HUES6 (cell line): ENCODE data around the gene HSPB3.

Experiments
- H3K27ac ChIP-seq: 2 replicates; pipeline ENCODE4 v1.7.0; 2013; ENCODE audit warnings: low read depth, mild to moderate bottlenecking, low read length, inconsistent platforms
- H3K27me3 ChIP-seq: 2 replicates; pipeline ENCODE4 v1.6.1; 2013; ENCODE audit warnings: low read length; ENCODE audit not compliant: control insufficient read depth, insufficient read depth
- H3K36me3 ChIP-seq: 2 replicates; pipeline ENCODE4 v1.6.1; 2013; ENCODE audit warnings: low read length; ENCODE audit not compliant: control insufficient read depth, insufficient read depth
- H3K4me1 ChIP-seq: 2 replicates; pipeline ENCODE4 v1.6.1; 2013; ENCODE audit warnings: low read length; ENCODE audit not compliant: control insufficient read depth, insufficient read depth
- H3K4me3 ChIP-seq: 2 replicates; pipeline ENCODE4 v1.5.1; 2013; ENCODE audit warnings: low read depth, low read length
- H3K9ac ChIP-seq: one replicate; pipeline ENCODE4 v1.6.1; 2013; ENCODE audit warnings: mild to moderate bottlenecking, low read length
- H3K9me3 ChIP-seq: 2 replicates; pipeline ENCODE4 v1.6.1; 2013; ENCODE audit warnings: low read depth, low read length; ENCODE audit not compliant: control insufficient read depth, insufficient read depth

Gene HSPB3

DNA sequence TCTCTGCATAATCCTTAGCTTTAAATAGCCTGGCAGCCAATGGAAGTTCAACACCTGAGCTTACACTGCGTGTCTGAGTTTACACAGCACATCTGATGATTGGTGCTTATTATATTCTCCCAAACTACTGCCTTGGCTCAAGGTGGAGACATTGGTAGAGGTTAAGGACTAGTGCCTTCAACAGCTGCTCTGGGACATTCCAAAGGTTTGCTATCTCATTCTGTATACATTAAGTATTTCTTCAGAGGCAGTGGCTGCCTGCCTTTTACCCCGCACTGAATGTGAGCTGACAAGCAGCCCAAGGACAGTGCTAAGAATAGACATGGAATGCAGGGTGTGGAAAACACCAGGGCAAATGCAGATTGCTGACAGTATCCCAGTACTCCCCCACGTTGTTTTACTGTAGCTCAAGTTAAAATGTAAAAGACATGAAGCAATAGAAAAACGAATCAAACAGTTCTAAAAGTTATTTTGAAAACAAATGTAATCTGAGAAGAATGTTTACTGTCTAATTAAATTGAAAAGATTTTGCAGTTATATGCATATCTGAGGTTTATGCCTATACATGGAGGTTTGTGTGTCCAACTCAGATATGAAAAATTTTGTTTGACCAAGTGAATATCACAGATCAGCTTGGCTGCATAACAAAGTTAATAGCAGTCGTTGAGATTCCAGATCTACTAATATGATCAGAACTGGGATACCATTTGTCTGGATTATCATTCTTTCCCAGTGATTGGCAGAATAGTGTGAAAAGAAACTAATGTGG is 1.8 kb downstream of the HSPB3 start:
- no peak overlapping the region for H3K4me3 ChIP-seq
- H3K27me3 ChIP-seq = no peaks in the 10 kb centered on the region
- peaks cover 9% of the 10 kb centered on the region; the same call in 1 of the 2 replicates for H3K4me1 ChIP-seq
- peaks cover 12% of the 10 kb centered on the region; the same call in 1 of the 2 replicates for H3K9me3 ChIP-seq
- H3K36me3 ChIP-seq = no peaks in the 10 kb centered on the region
- H3K27ac ChIP-seq = no peak overlapping the region
- H3K9ac ChIP-seq = no peak overlapping the region

DNA sequence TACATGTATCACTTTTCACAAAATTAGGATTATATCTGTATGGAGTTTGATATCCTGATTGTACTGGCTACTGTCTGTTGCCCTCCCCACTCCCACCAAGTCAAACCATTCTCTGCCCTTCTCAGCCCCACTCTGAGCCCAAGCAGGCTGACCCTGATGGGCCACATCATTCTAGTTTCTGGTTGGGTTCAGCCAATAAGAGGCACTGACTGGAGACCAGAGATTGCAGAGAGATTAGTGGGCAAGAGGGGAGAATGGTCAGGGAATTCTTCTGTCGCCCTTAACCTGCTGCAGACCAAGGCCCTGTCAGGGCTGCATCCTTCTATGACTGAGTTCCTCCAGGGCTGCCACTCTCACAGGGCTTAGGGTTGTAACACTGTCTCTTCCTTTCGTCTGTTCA is 2.7 kb downstream of the HSPB3 start:
- Histone ChIP-seq H3K9ac (no peak overlapping the region), H3K4me1 (peaks cover 9% of the 10 kb centered on the region; the same call in 1 of the 2 replicates), H3K27ac (no peak overlapping the region), H3K9me3 (peaks cover 17% of the 10 kb centered on the region; the same call in 1 of the 2 replicates), H3K4me3 (no peak overlapping the region), H3K36me3 (no peaks in the 10 kb centered on the region), H3K27me3 (no peaks in the 10 kb centered on the region)

DNA sequence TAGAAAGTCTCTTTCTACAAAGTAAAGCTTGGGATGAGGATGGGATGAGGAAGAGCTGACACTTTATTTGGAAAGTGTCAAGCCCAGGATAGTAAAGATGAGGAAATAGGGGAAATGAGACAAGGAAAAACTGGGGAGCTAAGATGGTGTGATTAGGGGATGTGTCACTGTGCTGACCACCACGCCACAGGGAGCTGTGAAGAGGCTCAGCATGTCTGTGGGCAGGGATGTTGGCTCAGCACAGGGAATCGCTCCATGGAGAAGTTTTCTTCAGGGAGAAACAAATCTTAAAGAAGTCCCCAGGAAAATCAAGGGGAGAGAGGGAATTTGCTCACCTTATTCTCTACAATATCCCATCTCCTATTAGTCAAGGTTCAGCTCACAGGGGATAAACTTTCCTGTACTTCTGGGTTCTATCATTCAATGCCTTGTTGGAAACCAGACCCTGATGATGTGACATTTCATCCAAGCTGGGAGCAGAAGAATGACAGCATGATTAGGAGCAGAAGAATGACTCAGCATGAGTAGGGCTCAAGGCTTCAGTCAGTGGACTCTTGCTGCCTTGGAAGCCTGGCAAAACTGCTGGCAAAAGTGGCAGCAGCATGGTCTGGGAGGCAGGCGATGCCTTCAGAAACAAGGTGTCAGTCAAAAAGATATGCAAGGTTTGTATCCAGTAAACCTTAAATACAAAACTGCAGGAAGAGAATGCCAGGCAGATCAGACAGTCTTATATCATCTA is 4.9 kb downstream of the HSPB3 start:
- Histone ChIP-seq H3K9me3 (peaks cover 17% of the 10 kb centered on the region; the same call in 1 of the 2 replicates), H3K9ac (no peak overlapping the region), H3K27ac (no peak overlapping the region), H3K4me1 (peaks cover 9% of the 10 kb centered on the region; the same call in 1 of the 2 replicates), H3K4me3 (no peak overlapping the region), H3K27me3 (no peaks in the 10 kb centered on the region), H3K36me3 (no peaks in the 10 kb centered on the region)

DNA sequence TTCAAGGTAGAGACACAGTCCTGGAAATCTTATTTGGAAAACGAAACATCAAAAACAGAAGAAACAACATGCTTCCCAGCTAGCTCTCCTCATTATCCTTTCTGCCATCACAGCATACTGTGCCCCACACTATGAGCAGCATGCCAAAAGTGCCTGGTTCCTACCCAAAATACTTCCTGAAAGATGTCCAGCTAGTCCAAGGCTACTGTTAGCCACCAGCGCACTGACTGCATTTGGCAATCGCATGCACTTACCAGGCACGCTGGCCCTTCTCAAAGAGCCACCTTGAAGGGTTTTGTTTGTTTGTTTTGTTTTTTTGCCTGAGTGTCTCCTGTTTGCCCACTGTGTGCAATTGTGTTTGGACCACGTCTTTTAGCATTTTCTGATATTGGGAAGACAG is 6.8 kb downstream of the HSPB3 start:
- Histone ChIP-seq H3K27me3 (no peaks in the 10 kb centered on the region), H3K9ac (no peak overlapping the region), H3K4me3 (no peak overlapping the region), H3K4me1 (peaks cover 4% of the 10 kb centered on the region; the same call in 1 of the 2 replicates), H3K9me3 (peaks cover 17% of the 10 kb centered on the region; the same call in 1 of the 2 replicates), H3K27ac (no peak overlapping the region), H3K36me3 (no peaks in the 10 kb centered on the region)

DNA sequence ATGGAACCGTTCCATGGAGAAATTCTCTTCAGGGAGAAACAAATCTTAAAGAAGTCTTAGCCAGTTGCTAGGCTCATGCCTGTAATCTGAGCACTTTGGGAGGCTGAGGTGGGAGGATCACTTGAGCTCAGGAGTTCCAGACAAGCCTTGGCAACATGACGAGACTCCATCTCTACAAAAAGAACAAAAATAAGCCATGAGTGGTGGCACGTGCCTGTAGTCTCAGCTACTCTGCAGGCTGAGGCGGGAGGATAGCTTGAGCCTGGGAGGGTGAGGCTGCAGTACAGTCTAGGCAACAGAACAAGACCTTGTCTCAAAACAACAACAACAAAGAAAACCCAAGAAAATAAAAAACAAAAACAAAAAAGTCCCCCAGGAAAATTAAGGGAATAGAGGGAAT is 8.2 kb downstream of the HSPB3 start:
- no peaks in the 10 kb centered on the region for H3K36me3 ChIP-seq
- no peaks in the 10 kb centered on the region for H3K4me1 ChIP-seq
- no peaks in the 10 kb centered on the region for H3K27me3 ChIP-seq
- H3K9ac ChIP-seq = no peak overlapping the region
- H3K9me3 ChIP-seq = peaks cover 15% of the 10 kb centered on the region; the same call in 1 of the 2 replicates
- H3K27ac ChIP-seq = no peak overlapping the region
- no peak overlapping the region for H3K4me3 ChIP-seq

DNA sequence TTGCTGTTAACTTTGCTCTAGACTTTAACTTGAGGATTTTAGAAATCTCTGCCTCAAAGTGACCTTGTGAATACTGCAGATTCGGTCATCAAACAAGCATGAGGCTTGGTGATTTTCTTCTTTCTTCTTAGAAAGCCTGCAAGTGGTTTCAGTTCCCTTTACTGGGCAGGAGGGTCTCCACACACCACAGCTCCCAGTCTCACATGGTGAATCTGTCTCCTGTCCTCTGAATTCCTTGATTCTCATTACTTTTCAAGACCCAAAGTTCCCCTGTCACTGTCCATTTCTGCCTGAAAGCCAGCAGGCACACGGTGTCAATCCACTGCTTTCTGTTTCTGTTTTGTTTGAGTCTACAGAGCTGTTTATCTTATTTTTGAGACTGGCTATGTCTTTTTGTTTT is 14.1 kb downstream of the HSPB3 start:
- H3K9me3 ChIP-seq = no peaks in the 10 kb centered on the region
- no peaks in the 10 kb centered on the region for H3K36me3 ChIP-seq
- no peak overlapping the region for H3K9ac ChIP-seq
- H3K27me3 ChIP-seq = no peaks in the 10 kb centered on the region
- H3K4me3 ChIP-seq = no peak overlapping the region
- no peaks in the 10 kb centered on the region for H3K4me1 ChIP-seq
- H3K27ac ChIP-seq = no peak overlapping the region

DNA sequence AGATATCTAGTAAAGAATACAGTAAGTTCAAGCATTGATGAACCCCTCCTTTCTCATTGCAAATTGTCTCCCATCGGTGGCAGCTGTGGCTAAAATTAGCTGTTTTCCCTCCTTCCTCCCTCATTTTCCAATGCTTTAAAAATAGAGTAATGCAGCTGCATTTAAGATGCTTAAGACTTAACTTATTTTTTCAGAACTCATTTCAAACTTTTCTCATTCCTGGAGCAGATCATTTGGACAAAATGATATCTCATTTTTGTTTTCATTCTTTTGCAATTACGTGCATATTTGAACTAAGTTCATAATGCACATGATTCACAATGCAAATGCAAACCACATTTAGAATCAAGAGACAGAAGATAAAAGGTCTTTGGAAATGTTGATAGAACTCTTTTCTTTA is 14.6 kb downstream of the HSPB3 start:
- Histone ChIP-seq H3K27ac (no peak overlapping the region), H3K4me1 (no peaks in the 10 kb centered on the region), H3K9me3 (no peaks in the 10 kb centered on the region), H3K27me3 (no peaks in the 10 kb centered on the region), H3K4me3 (no peak overlapping the region), H3K9ac (no peak overlapping the region), H3K36me3 (no peaks in the 10 kb centered on the region)

DNA sequence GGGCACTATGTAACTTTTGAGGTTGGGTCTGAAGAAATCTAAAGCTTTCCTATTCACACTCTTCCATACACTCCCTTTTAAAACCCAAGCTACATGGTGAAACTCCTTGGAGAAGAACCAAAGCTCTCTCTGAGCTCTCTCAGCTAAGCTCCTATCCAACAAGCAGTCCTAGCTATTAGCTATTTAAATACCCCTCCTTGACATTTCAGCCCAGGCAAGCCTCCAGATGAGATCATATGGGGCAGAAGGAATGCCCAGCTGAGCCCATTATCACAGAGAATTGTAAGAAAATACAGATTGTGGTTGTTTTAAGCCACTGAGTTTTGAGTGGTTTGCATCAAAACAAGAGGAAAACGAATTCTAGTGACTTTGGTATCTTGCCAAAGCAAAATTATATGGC is 15.2 kb downstream of the HSPB3 start:
- no peak overlapping the region for H3K9ac ChIP-seq
- H3K27ac ChIP-seq = no peak overlapping the region
- no peaks in the 10 kb centered on the region for H3K9me3 ChIP-seq
- H3K4me1 ChIP-seq = no peaks in the 10 kb centered on the region
- no peak overlapping the region for H3K4me3 ChIP-seq
- no peaks in the 10 kb centered on the region for H3K36me3 ChIP-seq
- H3K27me3 ChIP-seq = no peaks in the 10 kb centered on the region

DNA sequence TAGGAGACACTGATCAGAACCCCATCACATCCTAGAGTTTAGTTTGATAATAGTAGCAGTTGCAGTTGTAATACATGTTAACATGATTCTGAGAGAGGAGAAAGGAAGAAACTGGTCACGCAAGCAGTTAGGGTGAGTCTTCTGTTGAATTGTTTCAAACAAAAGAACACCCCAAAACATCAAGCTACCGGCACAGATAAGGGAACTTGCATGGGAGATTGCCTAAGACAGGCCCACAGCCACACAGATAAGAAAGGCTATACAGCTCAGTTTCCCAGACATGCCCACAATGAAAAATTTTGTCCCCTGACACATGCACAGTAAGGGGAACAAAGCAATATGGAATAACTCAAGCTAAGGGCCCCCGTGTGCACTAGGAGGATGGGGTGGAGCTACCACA is 15.9 kb downstream of the HSPB3 start:
- Histone ChIP-seq H3K9me3 (no peaks in the 10 kb centered on the region), H3K27me3 (no peaks in the 10 kb centered on the region), H3K4me3 (no peak overlapping the region), H3K36me3 (no peaks in the 10 kb centered on the region), H3K27ac (no peak overlapping the region), H3K9ac (no peak overlapping the region), H3K4me1 (no peaks in the 10 kb centered on the region)

DNA sequence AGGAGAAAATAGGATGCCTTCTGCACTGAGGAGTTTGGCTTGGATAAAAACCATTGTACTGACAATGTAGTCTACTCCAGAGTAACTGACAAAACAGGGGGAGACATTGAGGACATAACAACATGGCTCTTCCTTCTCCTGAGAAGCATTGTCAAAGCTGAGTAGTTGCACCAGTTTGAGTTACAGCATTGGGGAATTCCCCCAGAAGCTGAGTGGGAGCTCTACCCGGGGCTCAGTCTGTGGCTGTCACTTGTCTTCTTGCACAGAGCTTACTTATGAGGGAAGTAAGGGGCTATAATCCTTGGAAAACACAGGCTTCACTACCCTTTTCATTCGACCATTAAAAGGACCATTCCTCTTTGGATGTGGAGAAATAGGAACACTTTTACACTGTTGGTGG is 21.2 kb downstream of the HSPB3 start:
- Histone ChIP-seq H3K9me3 (no peaks in the 10 kb centered on the region), H3K36me3 (no peaks in the 10 kb centered on the region), H3K9ac (no peak overlapping the region), H3K27me3 (no peaks in the 10 kb centered on the region), H3K4me1 (no peaks in the 10 kb centered on the region), H3K4me3 (no peak overlapping the region), H3K27ac (no peak overlapping the region)

DNA sequence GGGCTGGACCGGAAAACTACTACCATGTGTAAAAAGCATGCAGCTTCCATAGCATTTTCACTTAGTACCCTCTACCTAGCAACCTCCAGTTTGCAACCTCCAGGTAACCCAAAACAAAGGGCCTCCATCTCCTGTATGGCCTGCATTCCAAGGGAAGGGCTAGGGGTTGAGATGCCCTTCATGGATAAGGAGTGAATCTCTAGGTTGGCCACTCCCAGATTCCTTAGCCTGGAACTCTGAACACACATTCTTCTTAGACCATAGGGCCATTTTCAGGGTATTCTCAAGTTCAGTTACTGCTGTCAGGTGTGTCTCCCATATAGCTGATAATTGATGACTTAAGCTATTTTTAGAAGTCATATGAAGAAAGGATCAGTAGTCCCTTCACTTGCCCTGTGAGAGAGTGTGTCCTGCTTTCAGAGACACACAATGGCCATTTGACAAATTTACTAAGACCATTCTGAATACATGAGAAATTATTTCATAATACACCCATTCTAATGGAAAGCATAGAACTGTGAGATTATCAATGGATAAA is 22.5 kb downstream of the HSPB3 start:
- H3K4me3 ChIP-seq = no peak overlapping the region
- H3K4me1 ChIP-seq = no peaks in the 10 kb centered on the region
- H3K9ac ChIP-seq = no peak overlapping the region
- no peaks in the 10 kb centered on the region for H3K27me3 ChIP-seq
- H3K9me3 ChIP-seq = no peaks in the 10 kb centered on the region
- no peak overlapping the region for H3K27ac ChIP-seq
- no peaks in the 10 kb centered on the region for H3K36me3 ChIP-seq
